ENCODE results near the gene SYP. TPM values are rescaled to one million over a fixed set of nuclear protein-coding genes. Genes with fewer than 3 reads are reported as not detected.

The SYP gene
- under 0.01 TPM in 2 replicates for total RNA-seq

DNA sequence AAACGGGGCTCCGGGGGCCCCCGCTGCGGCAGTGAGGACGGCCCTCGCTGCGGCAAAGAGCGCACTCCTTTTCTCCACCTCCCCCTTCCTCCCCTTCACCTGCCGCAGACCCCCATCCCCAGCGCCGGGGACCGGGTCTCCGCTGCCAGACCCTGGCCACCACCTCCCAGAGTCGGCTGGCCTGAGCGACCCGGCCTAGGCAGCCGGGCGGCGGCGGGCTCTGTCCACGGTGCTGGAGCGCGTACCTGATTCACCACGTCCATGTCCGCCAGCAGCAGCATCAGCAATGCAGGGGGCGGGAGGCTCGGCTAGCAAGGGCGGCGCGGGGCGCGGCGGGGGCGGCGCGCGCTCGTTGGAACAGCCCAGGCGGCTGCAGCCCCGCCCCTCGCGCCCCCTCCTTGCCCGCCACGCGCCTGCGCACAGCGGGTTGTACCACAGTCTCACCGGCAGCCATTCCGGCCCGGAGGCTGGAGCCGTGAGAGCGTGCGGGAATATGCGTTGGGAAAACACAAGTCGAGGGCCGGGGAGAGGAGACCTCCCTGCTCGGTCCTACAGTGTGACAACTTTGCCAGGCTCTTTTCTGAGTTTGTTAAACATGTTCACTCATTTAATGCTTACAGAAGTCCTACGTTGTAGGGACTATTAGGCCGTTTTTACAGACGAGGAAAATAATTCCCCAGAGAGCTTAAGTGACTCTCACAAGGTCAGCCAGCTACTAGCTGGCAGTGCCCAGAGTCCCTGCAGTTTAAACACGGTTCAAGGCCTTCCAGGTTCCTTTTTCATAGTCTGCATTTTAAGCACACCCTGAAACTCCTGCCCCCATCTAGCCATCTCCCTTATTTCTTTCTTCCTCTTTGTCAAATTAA is at the start of gene SYP:
Gene SYP, minus strand, starts transcription at position 288 of the 866 bp plus-strand sequence. Its CDS starts 7 bp downstream, at position 281.
- FAIRE-seq, result no peak
- Histone ChIP-seq H3K27me3 (ENCODE audit: control insufficient read depth, insufficient read depth, low read length) (no peaks in the 10 kb centered on the region), H3K4me3 (ENCODE audit: low read depth, low read length) (peak within 1 kb of the TSS; percentile 14), H3K36me3 (ENCODE audit: control insufficient read depth, insufficient read depth, low read length) (no peaks in the 10 kb centered on the region)
- peak; percentile 59 for DNase-seq (ENCODE audit: low read depth)
- TF ChIP-seq, protein P1, sequence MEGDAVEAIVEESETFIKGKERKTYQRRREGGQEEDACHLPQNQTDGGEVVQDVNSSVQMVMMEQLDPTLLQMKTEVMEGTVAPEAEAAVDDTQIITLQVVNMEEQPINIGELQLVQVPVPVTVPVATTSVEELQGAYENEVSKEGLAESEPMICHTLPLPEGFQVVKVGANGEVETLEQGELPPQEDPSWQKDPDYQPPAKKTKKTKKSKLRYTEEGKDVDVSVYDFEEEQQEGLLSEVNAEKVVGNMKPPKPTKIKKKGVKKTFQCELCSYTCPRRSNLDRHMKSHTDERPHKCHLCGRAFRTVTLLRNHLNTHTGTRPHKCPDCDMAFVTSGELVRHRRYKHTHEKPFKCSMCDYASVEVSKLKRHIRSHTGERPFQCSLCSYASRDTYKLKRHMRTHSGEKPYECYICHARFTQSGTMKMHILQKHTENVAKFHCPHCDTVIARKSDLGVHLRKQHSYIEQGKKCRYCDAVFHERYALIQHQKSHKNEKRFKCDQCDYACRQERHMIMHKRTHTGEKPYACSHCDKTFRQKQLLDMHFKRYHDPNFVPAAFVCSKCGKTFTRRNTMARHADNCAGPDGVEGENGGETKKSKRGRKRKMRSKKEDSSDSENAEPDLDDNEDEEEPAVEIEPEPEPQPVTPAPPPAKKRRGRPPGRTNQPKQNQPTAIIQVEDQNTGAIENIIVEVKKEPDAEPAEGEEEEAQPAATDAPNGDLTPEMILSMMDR (IDR thresholded peaks at IDR 0.05; ENCODE audit: insufficient read depth, low read length, severe bottlenecking), result no peak

DNA sequence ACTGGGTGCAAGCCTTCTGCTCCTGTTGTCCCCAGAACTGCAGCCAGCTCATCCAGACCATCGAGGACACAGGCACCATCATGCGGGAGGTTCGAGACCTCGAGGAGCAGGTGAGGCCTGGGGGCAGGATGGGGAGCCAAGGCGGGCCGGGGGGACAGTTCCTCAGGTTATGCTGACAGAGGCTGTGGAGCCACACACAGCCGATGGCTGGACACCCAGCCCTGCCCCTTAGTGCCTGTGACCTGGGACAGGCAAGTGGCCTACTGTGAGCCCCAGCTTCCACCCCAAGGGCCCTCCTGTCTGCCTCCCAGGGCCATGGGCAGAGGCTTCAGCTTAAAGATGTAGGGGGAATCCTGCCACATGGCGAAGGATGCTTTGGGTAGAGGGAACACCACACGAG is 49.6 kb upstream of the SYP start:
- TF ChIP-seq, protein P1 (IDR thresholded peaks at IDR 0.05; ENCODE audit: insufficient read depth, low read length, severe bottlenecking), result no peak
- Histone ChIP-seq H3K27me3 (ENCODE audit: control insufficient read depth, insufficient read depth, low read length) (no peaks in the 10 kb centered on the region), H3K36me3 (ENCODE audit: control insufficient read depth, insufficient read depth, low read length) (peaks cover 2% of the 10 kb centered on the region), H3K4me3 (ENCODE audit: low read depth, low read length) (no peak overlapping the region)
- FAIRE-seq (no peak), DNase-seq (ENCODE audit: low read depth) (no peak)

DNA sequence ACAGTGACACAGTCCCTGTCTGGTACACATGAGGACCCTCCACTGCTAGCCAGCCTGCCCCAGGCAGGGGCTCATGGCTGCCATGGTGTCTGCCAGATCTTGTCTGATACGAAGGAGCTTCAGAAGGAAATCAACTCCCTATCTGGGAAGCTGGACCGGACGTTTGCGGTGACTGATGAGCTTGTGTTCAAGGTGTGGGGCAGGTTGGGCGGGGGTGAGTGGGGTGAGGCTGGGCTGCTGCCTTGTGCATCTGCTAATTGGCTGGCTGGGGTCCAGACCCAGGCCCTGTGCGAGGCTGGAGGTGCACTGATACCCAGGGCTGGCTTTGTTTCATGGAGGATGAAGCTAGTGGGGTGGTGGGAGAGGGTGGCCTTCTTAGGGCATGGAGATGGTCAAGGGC is 49.1 kb upstream of the SYP start:
- no peak for DNase-seq (ENCODE audit: low read depth)
- no peak for FAIRE-seq
- Histone ChIP-seq H3K27me3 (ENCODE audit: control insufficient read depth, insufficient read depth, low read length) (no peaks in the 10 kb centered on the region), H3K36me3 (ENCODE audit: control insufficient read depth, insufficient read depth, low read length) (peaks cover 2% of the 10 kb centered on the region), H3K4me3 (ENCODE audit: low read depth, low read length) (no peak overlapping the region)
- TF ChIP-seq, protein P1 (IDR thresholded peaks at IDR 0.05; ENCODE audit: insufficient read depth, low read length, severe bottlenecking), result no peak

DNA sequence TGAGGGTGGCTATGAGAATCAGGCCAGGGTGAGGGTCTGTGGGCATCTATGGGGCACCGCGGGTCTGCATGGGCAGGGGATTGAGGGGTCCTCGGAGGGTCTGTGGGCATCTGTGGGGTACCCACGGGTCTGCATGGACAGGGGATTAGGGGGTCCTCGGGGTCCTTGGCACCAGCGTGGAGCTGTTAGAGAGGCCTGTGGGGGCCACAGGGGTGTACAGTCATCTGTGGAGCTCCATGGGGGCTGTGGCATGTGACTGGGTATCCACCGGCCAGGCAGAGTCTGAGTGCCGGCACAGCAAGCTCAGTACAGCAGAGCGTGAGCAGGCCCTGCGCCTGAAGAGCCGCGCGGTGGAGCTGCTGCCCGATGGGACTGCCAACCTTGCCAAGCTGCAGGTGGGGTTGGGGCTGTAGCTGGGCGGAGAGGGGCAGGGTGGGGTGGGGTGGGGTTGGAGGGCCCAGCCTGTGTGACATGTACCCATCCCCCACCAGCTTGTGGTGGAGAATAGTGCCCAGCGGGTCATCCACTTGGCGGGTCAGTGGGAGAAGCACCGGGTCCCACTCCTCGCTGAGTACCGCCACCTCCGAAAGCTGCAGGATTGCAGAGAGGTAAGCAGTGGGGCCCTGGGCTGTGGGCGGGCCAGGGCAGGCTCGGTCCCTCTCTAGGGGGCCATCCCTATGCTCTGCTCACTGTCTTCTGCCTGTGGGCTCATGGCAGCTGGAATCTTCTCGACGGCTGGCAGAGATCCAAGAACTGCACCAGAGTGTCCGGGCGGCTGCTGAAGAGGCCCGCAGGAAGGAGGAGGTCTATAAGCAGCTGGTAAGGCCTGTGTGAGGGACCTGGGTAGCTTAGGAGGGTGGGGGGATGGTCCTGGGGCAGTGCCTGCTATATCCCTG is 48.2 kb upstream of the SYP start:
- DNase-seq (ENCODE audit: low read depth), result no peak
- TF ChIP-seq, protein P1 (IDR thresholded peaks at IDR 0.05; ENCODE audit: insufficient read depth, low read length, severe bottlenecking), result no peak
- no peaks in the 10 kb centered on the region for H3K27me3 ChIP-seq (ENCODE audit: control insufficient read depth, insufficient read depth, low read length)
- no peak for FAIRE-seq
- H3K4me3 ChIP-seq (ENCODE audit: low read depth, low read length), result no peak overlapping the region
- peaks cover 4% of the 10 kb centered on the region for H3K36me3 ChIP-seq (ENCODE audit: control insufficient read depth, insufficient read depth, low read length)

DNA sequence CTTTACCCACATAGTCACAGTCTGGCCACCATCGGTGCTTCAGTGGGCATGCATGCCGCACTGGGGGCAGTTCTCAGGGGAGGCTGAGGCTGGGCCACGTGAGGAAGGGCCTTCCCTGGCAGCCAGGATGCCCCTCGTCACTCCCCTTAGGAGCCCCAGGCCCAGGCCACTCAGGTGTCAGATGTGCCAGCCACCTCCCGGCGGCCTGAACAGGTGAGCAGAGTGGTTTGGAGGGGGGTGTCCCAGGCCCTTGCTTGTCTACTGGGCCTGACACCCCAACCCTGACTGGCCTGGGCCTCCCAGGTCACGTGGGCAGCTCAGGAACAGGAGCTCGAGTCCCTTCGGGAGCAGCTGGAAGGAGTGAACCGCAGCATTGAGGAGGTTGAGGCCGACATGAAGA is 47.4 kb upstream of the SYP start:
- Histone ChIP-seq H3K4me3 (ENCODE audit: low read depth, low read length) (no peak overlapping the region), H3K27me3 (ENCODE audit: control insufficient read depth, insufficient read depth, low read length) (no peaks in the 10 kb centered on the region), H3K36me3 (ENCODE audit: control insufficient read depth, insufficient read depth, low read length) (peaks cover 6% of the 10 kb centered on the region)
- no peak for FAIRE-seq
- TF ChIP-seq, protein P1 (IDR thresholded peaks at IDR 0.05; ENCODE audit: insufficient read depth, low read length, severe bottlenecking), result no peak
- DNase-seq (ENCODE audit: low read depth), result no peak
